OCI-LY7 (cell line): ENCODE results near the gene CHEK2.

Experiments used
- EZH2phosphoT487 ChIP-seq: fragments of 200-600 bp; sonication (generic); IDR thresholded peaks from 2 replicates; pipeline ENCODE4 v1.6.1; 2018; ENCODE audit warnings: low read depth, borderline replicate concordance, mild to moderate bottlenecking, mixed run types, antibody characterized with exemption, low read length, moderate library complexity, mixed read lengths
- TF ChIP-seq, protein P1 (sequence below): fragments of 200-600 bp; sonication (generic); conservative IDR thresholded peaks from 2 replicates; pipeline ENCODE4 v1.5.1; 2014; ENCODE audit warnings: mild to moderate bottlenecking, antibody characterized with exemption, low read length, moderate library complexity, mixed read lengths

DNA sequence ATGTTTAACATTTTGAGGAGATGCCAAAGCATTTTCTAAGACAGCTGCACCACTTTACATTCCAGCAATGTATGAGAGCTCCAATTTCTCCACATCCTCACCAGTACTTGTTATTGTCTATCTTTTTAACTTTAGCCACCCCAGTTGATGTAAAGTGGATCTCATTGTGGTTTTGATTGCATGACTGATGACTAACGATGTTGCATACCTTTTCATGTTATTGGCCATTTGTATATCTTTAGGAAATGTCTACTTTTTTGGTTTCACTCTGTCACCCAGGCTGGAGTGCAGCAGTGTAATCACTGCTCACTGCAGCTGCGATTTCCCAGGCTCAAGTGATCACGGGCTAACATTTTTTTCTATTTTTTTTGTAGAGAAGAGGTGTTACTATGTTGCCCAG, 70.9 kb downstream of the CHEK2 start:
- TF ChIP-seq, protein P1, sequence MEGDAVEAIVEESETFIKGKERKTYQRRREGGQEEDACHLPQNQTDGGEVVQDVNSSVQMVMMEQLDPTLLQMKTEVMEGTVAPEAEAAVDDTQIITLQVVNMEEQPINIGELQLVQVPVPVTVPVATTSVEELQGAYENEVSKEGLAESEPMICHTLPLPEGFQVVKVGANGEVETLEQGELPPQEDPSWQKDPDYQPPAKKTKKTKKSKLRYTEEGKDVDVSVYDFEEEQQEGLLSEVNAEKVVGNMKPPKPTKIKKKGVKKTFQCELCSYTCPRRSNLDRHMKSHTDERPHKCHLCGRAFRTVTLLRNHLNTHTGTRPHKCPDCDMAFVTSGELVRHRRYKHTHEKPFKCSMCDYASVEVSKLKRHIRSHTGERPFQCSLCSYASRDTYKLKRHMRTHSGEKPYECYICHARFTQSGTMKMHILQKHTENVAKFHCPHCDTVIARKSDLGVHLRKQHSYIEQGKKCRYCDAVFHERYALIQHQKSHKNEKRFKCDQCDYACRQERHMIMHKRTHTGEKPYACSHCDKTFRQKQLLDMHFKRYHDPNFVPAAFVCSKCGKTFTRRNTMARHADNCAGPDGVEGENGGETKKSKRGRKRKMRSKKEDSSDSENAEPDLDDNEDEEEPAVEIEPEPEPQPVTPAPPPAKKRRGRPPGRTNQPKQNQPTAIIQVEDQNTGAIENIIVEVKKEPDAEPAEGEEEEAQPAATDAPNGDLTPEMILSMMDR: no peak
- TF ChIP-seq EZH2phosphoT487: no peak
